Spleen (tissue), 7 donors: ENCODE data around the gene RNF39.
A peak's percentile ranks its signal among the peaks of the same experiment; 100 is the strongest.

ENCODE experiments used
- POLR2A ChIP-seq, 3 donors: fragments of 450-650 bp; IDR thresholded peaks; one replicate each; pipeline ENCODE4 v1.5.1; 2017; ENCODE audit warnings: antibody characterized with exemption in 3 of 3, mild to moderate bottlenecking in 1 of 3
- POLR2AphosphoS5 ChIP-seq, 3 donors: sonication (generic); formaldehyde crosslinking; IDR thresholded peaks; one replicate each; pipeline ENCODE4 v1.5.1; 2017; ENCODE audit warnings: antibody characterized with exemption in 3 of 3
- TF ChIP-seq, protein P1 (sequence below), 11 experiments: fragments of 200-600 bp in 7 of 11; fragments of 450-650 bp in 4 of 11; sonication (generic) in 4 of 11; IDR thresholded peaks in 8 of 11; conservative IDR thresholded peaks in 3 of 11; 1 replicate in 7 of 11; 2 replicates in 4 of 11; pipeline versions ENCODE4 v1.4.0 to v1.8.0; 2016 to 2021; ENCODE audit warnings: antibody characterized with exemption in 11 of 11, inconsistent platforms in 4 of 11, mild to moderate bottlenecking in 1 of 11
- donor health status: DM: no; HTN: no; CAD: no; lungs with moderate emphysema.
- donor health status: DM: no; HTN: no; CAD: no.
- donor health status: DM: no; HTN: no; CAD: no.

DNA sequence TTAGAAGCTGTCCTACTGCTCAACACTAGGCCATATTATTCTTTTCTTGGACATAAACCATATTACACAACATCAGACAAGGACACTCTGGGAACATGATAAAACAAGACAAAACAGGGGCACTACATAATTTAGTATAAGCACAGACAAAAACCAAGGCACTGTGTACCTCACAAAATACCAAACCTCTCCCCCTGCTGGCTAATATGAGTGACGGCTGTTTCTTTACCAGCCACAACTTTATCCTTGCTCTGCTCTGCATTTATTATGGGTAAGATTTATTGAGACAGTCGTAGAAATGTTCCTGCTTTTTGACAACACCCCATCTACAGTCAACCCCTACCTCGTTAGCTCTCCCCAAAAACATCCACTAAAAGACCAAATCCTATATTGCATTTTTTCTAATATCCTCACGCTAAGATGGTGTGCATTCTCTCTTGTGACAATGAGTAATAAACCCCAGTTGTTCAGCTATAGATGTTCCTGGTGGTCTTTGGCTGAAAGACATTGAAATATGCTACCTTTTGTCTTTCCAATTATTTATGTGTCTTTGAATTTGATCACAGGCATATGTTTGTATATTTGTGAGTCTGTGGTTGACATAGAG lies 38.3 kb downstream of the RNF39 start:
- TF ChIP-seq, protein P1, sequence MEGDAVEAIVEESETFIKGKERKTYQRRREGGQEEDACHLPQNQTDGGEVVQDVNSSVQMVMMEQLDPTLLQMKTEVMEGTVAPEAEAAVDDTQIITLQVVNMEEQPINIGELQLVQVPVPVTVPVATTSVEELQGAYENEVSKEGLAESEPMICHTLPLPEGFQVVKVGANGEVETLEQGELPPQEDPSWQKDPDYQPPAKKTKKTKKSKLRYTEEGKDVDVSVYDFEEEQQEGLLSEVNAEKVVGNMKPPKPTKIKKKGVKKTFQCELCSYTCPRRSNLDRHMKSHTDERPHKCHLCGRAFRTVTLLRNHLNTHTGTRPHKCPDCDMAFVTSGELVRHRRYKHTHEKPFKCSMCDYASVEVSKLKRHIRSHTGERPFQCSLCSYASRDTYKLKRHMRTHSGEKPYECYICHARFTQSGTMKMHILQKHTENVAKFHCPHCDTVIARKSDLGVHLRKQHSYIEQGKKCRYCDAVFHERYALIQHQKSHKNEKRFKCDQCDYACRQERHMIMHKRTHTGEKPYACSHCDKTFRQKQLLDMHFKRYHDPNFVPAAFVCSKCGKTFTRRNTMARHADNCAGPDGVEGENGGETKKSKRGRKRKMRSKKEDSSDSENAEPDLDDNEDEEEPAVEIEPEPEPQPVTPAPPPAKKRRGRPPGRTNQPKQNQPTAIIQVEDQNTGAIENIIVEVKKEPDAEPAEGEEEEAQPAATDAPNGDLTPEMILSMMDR (IDR thresholded peaks at IDR 0.05 in 8 of 11, conservative IDR thresholded peaks at IDR 0.05 in 3 of 11) = peak in 8 of 11 experiments; percentile 6 to 42 (median 30)
- TF ChIP-seq POLR2A (IDR thresholded peaks at IDR 0.05) (no peak), POLR2AphosphoS5 (IDR thresholded peaks at IDR 0.05) (no peak)
